ENCODE measurements around the gene ZNF74. TPM values are rescaled to one million over a fixed set of nuclear protein-coding genes. Genes with fewer than 3 reads are reported as not detected.

ZNF74 gene
- total RNA-seq, 1 experiment from 2014 or later: 34.3 TPM

GRCh38 chr22:20427945-20428417, 34.0 kb downstream of the ZNF74 start:
- Histone ChIP-seq H3K14ac (ENCODE audit: insufficient read depth, low read length) (no peak overlapping the region), H3K9me3 (ENCODE audit: control insufficient read depth, low read depth, low read length) (no peaks in the 10 kb centered on the region), H2BK5ac (ENCODE audit: insufficient read length, low read length) (no peak overlapping the region), H3K27ac (ENCODE audit: insufficient read length, low read depth, low read length) (no peak overlapping the region), H4K8ac (replicated peaks; ENCODE audit: insufficient read length, low read depth, low read length) (no peak overlapping the region), H2AK5ac (ENCODE audit: insufficient read length, low read length) (no peak overlapping the region), H4K20me1 (ENCODE audit: control insufficient read depth, insufficient read depth, insufficient read length) (peaks cover 3% of the 10 kb centered on the region), H4K91ac (ENCODE audit: insufficient read length, low read depth, low read length) (no peak overlapping the region), H2BK15ac (ENCODE audit: low read depth, low read length) (no peak overlapping the region), H2BK12ac (ENCODE audit: insufficient read length, low read depth, low read length) (no peak overlapping the region), H3K4me2 (ENCODE audit: insufficient read depth, insufficient read length, low read length) (no peak overlapping the region), H2AFZ (ENCODE audit: low read length) (no peak overlapping the region), H3K4ac (ENCODE audit: low read depth, low read length) (no peak overlapping the region), H3T11ph (ENCODE audit: low read length) (no peak overlapping the region), H3K18ac (ENCODE audit: insufficient read length, low read depth, low read length) (no peak overlapping the region), H2BK20ac (ENCODE audit: low read depth, low read length, poor library complexity, severe bottlenecking) (no peak overlapping the region), H3K79me2 (ENCODE audit: insufficient read depth, low read length) (no peaks in the 10 kb centered on the region), H4K5ac (ENCODE audit: insufficient read length, low read depth, low read length) (no peak overlapping the region), H3K23ac (ENCODE audit: insufficient read length, low read depth, low read length) (no peak overlapping the region), H3K56ac (ENCODE audit: insufficient read length, low read depth, low read length) (no peak overlapping the region), H3K4me1 (ENCODE audit: insufficient read depth, low read length) (no peaks in the 10 kb centered on the region), H3K23me2 (ENCODE audit: insufficient read length, low read depth, low read length, poor library complexity, severe bottlenecking) (peaks cover 8% of the 10 kb centered on the region), H3K79me1 (ENCODE audit: insufficient read depth, low read depth, low read length, poor library complexity, severe bottlenecking) (no peaks in the 10 kb centered on the region), H3K27me3 (ENCODE audit: insufficient read depth, low read length) (no peaks in the 10 kb centered on the region; the same call in 1 of the 2 replicates), H3K9ac (ENCODE audit: extremely low read depth, insufficient read length, low read length) (no peak overlapping the region), H2BK120ac (ENCODE audit: low read depth, low read length, poor library complexity, severe bottlenecking) (no peak overlapping the region)
- no CpG with 5 or more reads among the region's 4 CpGs for WGBS (ENCODE audit: extremely low coverage, insufficient read length, low lambda C conversion rate)
- peaks cover 42% of the 10 kb centered on the region for H3K27me3 Mint-ChIP-seq (ENCODE audit: low read depth)
- peaks cover 12 to 13% of the 10 kb centered on the region in 2 experiments for H3K4me1 Mint-ChIP-seq
- no peak overlapping the region for H3K27ac Mint-ChIP-seq
- no peak overlapping the region for H3K4me3 Mint-ChIP-seq
- DNase-seq: no peak
- H3K9me3 Mint-ChIP-seq: no peaks in the 10 kb centered on the region
- H3K36me3 Mint-ChIP-seq (ENCODE audit: insufficient read depth in 1 of 3, low read depth in 3 of 3): peaks cover 0 to 22% (median 6%) of the 10 kb centered on the region in 3 experiments; a peak in 3 of 7 replicates
- no peak for TF ChIP-seq CTCF (conservative IDR thresholded peaks at IDR 0.05)

All from H9 (cell line).